A673 (cell line): ENCODE measurements around the gene CLDN3.

Experiments used
- EZH2 ChIP-seq: fragments of 200-600 bp; sonication (generic); IDR thresholded peaks from 2 replicates; pipeline ENCODE4 v1.6.1; 2017; ENCODE audit warnings: borderline replicate concordance, low read depth, mild to moderate bottlenecking, mixed read lengths, antibody characterized with exemption, low read length; ENCODE audit not compliant: poor library complexity, severe bottlenecking
- TF ChIP-seq, protein P1 (sequence below): fragments of 300-800, 200-600 bp; sonication (generic); conservative IDR thresholded peaks from 2 replicates; pipeline ENCODE4 v1.5.1; 2017; ENCODE audit warnings: low read depth, mild to moderate bottlenecking, antibody characterized with exemption, low read length, moderate library complexity, mixed read lengths

DNA sequence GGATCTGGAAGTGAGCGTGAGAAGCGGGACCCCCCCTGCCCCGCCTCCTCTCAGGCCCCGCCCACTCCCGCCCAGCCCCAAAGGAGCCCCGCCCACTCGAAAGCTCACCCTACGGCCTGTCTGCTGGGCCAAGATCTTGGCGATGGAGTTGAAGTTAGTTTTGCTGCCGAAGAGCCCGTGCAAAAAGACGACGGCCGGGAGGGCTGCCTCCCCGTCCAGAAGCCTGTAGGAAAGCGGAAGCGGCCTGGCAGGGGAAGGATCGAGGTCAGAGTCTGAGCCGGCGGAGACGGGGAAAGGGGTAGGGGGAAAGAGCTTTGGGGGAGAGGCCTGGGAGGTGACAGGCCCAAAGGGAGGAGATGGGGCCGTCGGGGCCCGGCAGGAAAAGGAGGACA is 31.9 kb downstream of the CLDN3 start:
- TF ChIP-seq, protein P1, sequence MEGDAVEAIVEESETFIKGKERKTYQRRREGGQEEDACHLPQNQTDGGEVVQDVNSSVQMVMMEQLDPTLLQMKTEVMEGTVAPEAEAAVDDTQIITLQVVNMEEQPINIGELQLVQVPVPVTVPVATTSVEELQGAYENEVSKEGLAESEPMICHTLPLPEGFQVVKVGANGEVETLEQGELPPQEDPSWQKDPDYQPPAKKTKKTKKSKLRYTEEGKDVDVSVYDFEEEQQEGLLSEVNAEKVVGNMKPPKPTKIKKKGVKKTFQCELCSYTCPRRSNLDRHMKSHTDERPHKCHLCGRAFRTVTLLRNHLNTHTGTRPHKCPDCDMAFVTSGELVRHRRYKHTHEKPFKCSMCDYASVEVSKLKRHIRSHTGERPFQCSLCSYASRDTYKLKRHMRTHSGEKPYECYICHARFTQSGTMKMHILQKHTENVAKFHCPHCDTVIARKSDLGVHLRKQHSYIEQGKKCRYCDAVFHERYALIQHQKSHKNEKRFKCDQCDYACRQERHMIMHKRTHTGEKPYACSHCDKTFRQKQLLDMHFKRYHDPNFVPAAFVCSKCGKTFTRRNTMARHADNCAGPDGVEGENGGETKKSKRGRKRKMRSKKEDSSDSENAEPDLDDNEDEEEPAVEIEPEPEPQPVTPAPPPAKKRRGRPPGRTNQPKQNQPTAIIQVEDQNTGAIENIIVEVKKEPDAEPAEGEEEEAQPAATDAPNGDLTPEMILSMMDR: no peak
- TF ChIP-seq EZH2: no peak
